Stimulated activated CD8-positive, alpha-beta memory T cell treated with anti-CD3 and anti-CD28 coated beads, Interleukin-12 subunit alpha, Interleukin-12 subunit beta, amount 100 ng/mL, for 4 hours (primary cell): ENCODE results near the gene G6PC2.

Experiments used
- DNase-seq: peaks from one replicate; pipeline ENCODE4 v3.0.0-alpha.2; 2020; ENCODE audit warnings: low read depth

The G6PC2 gene

GRCh38 chr2:168948621-168949212, 47.6 kb downstream of the G6PC2 start:
- no peak for DNase-seq

- DNase-seq, result no peak
These were observed 48.2 kb downstream of the G6PC2 start for GRCh38 chr2:168949324-168949723.

DNA sequence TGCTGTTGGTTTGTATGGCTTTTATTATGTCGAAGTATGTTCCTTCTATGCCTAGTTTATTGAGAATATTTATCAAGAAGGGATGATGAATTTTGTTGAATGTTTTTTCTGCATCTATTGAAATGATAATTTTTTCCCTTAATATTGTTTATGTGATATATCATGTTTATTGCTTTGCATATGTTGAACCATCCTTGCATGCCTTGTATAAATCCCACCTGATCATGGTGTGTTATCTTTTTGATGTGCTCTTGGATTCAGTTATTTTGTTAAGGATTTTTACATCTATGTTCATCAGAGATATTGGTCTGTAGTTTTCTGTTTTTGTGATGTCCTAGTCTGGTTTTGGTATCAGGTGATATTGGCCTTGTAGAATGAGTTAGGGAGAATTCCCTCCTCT, 50.8 kb downstream of the G6PC2 start:
- no peak for DNase-seq

- DNase-seq, result no peak
These were observed 51.3 kb downstream of the G6PC2 start for GRCh38 chr2:168952424-168952823.

GRCh38 chr2:168954256-168954655, 53.2 kb downstream of the G6PC2 start:
- no peak for DNase-seq

- DNase-seq, result no peak
These were observed 54.2 kb downstream of the G6PC2 start for GRCh38 chr2:168955321-168955720.

DNA sequence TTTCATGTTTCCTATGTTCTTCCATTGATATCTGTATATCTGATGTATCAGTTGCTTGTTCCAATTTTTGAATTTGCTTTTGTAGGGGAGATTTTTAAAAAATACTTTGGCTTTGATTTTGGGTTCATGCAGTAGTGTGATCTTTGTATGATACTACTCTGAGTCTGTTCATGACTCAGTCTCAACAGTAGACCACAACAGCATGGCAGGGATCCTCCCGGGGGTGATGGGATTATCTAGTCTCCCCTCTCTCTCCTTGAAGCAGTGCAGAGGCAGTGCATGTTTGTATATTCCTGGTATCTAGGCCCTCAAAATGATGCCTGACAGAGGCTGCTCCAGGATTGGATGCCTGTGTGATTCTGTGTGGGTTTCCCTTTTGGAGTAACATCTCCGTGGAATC, 55.3 kb downstream of the G6PC2 start:
- DNase-seq, result no peak
